Tibial artery (tissue), 4 donors: ENCODE data around the gene GAS7.

Source experiments
- DNase-seq, 2 donors: peaks; one replicate each; pipeline ENCODE4 v3.0.0-alpha.2; 2019
- H3K27ac ChIP-seq, 2 donors: fragments of 200-600 bp; sonication (generic) in 1 of 2; 1 replicate in 1 of 2; 2 replicates in 1 of 2; pipeline ENCODE4 v1.5.1; 2018 to 2019; ENCODE audit warnings: mild to moderate bottlenecking in 1 of 2
- H3K27me3 ChIP-seq, 2 donors: fragments of 200-600 bp; sonication (generic) in 1 of 2; one replicate each; pipeline versions ENCODE4 v1.5.1 to v1.6.0; 2016 to 2019
- H3K36me3 ChIP-seq, 3 donors: fragments of 200-600 bp; sonication (generic) in 2 of 3; one replicate each; pipeline ENCODE4 v1.5.1; 2016 to 2019; ENCODE audit warnings: mild to moderate bottlenecking in 2 of 3
- H3K4me1 ChIP-seq, 4 donors: fragments of 200-600 bp; sonication (generic) in 2 of 4; 1 replicate in 3 of 4; 2 replicates in 1 of 4; pipeline ENCODE4 v1.5.1; 2016 to 2019
- H3K4me3 ChIP-seq, 2 donors: fragments of 200-600 bp; sonication (generic) in 1 of 2; 1 replicate in 1 of 2; 2 replicates in 1 of 2; pipeline ENCODE4 v1.5.1; 2018 to 2019; ENCODE audit warnings: mild to moderate bottlenecking in 2 of 2
- H3K9me3 ChIP-seq, 3 donors: fragments of 200-600 bp; sonication (generic) in 1 of 3; one replicate each; pipeline ENCODE4 v1.5.1; 2016 to 2019
- CTCF ChIP-seq, 2 experiments: fragments of 200-600 bp in 1 of 2; fragments of 450-650 bp in 1 of 2; IDR thresholded peaks; one replicate each; pipeline ENCODE4 v1.5.1; 2017 to 2019; ENCODE audit warnings: antibody characterized with exemption in 2 of 2, mild to moderate bottlenecking in 1 of 2, moderate library complexity in 1 of 2
- intact Hi-C: fragments of 100-400 bp; cut with DNase I; formaldehyde crosslinking; loops from one replicate; pipeline ENCODE4 v1.15.0; 2023; ENCODE audit warnings: low total_unique reads

Gene GAS7

GRCh38 chr17:9987779-9988585 is 210.4 kb downstream of the GAS7 start:
- H3K36me3 ChIP-seq: no peaks in the 10 kb centered on the region
- DNase-seq: no peak
- no peak overlapping the region for H3K27ac ChIP-seq
- intact Hi-C loops: no loop called here
- no peaks in the 10 kb centered on the region for H3K4me1 ChIP-seq
- no peak overlapping the region for H3K4me3 ChIP-seq
- H3K9me3 ChIP-seq: no peaks in the 10 kb centered on the region
- no peaks in the 10 kb centered on the region for H3K27me3 ChIP-seq
- TF ChIP-seq CTCF (IDR thresholded peaks at IDR 0.05): peak; percentile 48 to 65

GRCh38 chr17:9986754-9987382 is 211.5 kb downstream of the GAS7 start:
- DNase-seq: no peak
- H3K4me1 ChIP-seq: no peaks in the 10 kb centered on the region
- TF ChIP-seq CTCF (IDR thresholded peaks at IDR 0.05): no peak
- H3K9me3 ChIP-seq: no peaks in the 10 kb centered on the region
- H3K4me3 ChIP-seq: no peak overlapping the region
- no peaks in the 10 kb centered on the region for H3K36me3 ChIP-seq
- no peak overlapping the region for H3K27ac ChIP-seq
- no peaks in the 10 kb centered on the region for H3K27me3 ChIP-seq
- intact Hi-C loops: no loop called here

- H3K9me3 ChIP-seq: no peaks in the 10 kb centered on the region
- DNase-seq: no peak
- no peaks in the 10 kb centered on the region for H3K27me3 ChIP-seq
- no peaks in the 10 kb centered on the region for H3K36me3 ChIP-seq
- no peak overlapping the region for H3K4me3 ChIP-seq
- no peaks in the 10 kb centered on the region for H3K4me1 ChIP-seq
- intact Hi-C loops: no loop called here
- H3K27ac ChIP-seq: no peak overlapping the region
- TF ChIP-seq CTCF (IDR thresholded peaks at IDR 0.05): no peak
Measured at GRCh38 chr17:9985646-9986045, 212.8 kb downstream of the GAS7 start.

DNA sequence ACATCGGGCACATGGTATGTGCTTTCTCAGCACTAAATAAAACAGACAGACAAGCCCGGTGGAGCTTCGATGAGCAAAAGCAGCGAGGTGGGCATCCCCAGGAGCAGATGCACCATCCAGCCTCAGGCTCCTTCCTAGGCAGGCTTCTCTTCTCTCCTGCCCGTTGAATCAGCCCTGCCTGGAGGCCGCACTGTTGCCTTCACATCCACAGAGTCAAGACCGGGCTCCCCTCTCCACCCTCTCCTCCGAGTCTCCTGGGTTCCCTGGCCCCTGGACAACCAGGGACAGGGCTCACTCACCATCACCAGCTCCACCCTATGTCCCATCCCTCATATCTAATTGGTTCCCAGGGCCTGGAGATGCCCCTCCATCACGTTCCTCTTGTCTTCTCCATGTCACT is 213.6 kb downstream of the GAS7 start:
- no peak for TF ChIP-seq CTCF (IDR thresholded peaks at IDR 0.05)
- intact Hi-C loops: no loop called here
- Histone ChIP-seq H3K36me3 (no peaks in the 10 kb centered on the region), H3K4me3 (no peak overlapping the region), H3K9me3 (no peaks in the 10 kb centered on the region), H3K27me3 (no peaks in the 10 kb centered on the region), H3K4me1 (no peaks in the 10 kb centered on the region), H3K27ac (no peak overlapping the region)
- DNase-seq: no peak

- H3K27ac ChIP-seq: no peak overlapping the region
- intact Hi-C loops: no loop called here
- H3K4me3 ChIP-seq: no peak overlapping the region
- H3K36me3 ChIP-seq: no peaks in the 10 kb centered on the region
- no peaks in the 10 kb centered on the region for H3K9me3 ChIP-seq
- no peak for TF ChIP-seq CTCF (IDR thresholded peaks at IDR 0.05)
- no peak for DNase-seq
- no peaks in the 10 kb centered on the region for H3K4me1 ChIP-seq
- H3K27me3 ChIP-seq: no peaks in the 10 kb centered on the region
Measured at GRCh38 chr17:9982159-9982558, 216.2 kb downstream of the GAS7 start.
